Keratinocyte (primary cell): ENCODE results near the gene CMIP. TPM values are rescaled to one million over a fixed set of nuclear protein-coding genes. Genes with fewer than 3 reads are reported as not detected.

Experiments
- DNase-seq: peaks from one replicate; pipeline ENCODE4 v3.0.0-alpha.2; 2011; ENCODE audit warnings: low read depth, missing footprints, low spot score
- FAIRE-seq: peaks from 2 replicates; lab custom pipeline; 2011; peaks lifted over from hg19 to GRCh38; lab: Jason Lieb, UNC
- H2AFZ ChIP-seq: 2 replicates; pipeline ENCODE4 v1.6.0; 2012; ENCODE audit warnings: low read length, control low read depth, inconsistent platforms; ENCODE audit not compliant: control insufficient read depth
- H3K27ac ChIP-seq: 2 replicates; pipeline ENCODE4 v1.5.1; 2011; ENCODE audit warnings: low read length; ENCODE audit not compliant: control insufficient read depth, insufficient read depth
- H3K27me3 ChIP-seq: 3 replicates; pipeline ENCODE4 v1.6.0; 2011; ENCODE audit warnings: low read length; ENCODE audit not compliant: control insufficient read depth, insufficient read depth; ENCODE audit errors: extremely low read depth
- H3K36me3 ChIP-seq, 2 experiments: 2 replicates in 1 of 2; 3 replicates in 1 of 2; pipeline ENCODE4 v1.5.1; 2011; ENCODE audit warnings: low read length in 2 of 2, mild to moderate bottlenecking in 1 of 2; ENCODE audit not compliant: control insufficient read depth in 2 of 2, insufficient read depth in 2 of 2; ENCODE audit errors: extremely low read depth in 1 of 2
- H3K4me1 ChIP-seq: 3 replicates; pipeline ENCODE4 v1.5.1; 2011; ENCODE audit warnings: low read length; ENCODE audit not compliant: control insufficient read depth, insufficient read depth; ENCODE audit errors: extremely low read depth
- H3K4me2 ChIP-seq: 3 replicates; pipeline ENCODE4 v1.6.0; 2011; ENCODE audit warnings: low read depth, low read length; ENCODE audit not compliant: control insufficient read depth, insufficient read depth; ENCODE audit errors: extremely low read depth
- H3K4me3 ChIP-seq, 3 experiments: fragments of 200-600 bp in 1 of 3; sonication (generic) in 1 of 3; 2 replicates in 2 of 3; 3 replicates in 1 of 3; pipeline ENCODE4 v1.5.1; 2011 to 2016; ENCODE audit warnings: low read length in 3 of 3, mild to moderate bottlenecking in 3 of 3, control low read depth in 2 of 3, inconsistent platforms in 1 of 3, low read depth in 1 of 3, mixed read lengths in 1 of 3, mixed run types in 1 of 3, moderate library complexity in 1 of 3; ENCODE audit not compliant: control insufficient read depth in 2 of 3, insufficient read depth in 2 of 3; ENCODE audit errors: extremely low read depth in 1 of 3
- H3K79me2 ChIP-seq: 2 replicates; pipeline ENCODE4 v1.6.0; 2012; ENCODE audit warnings: low read length; ENCODE audit not compliant: control insufficient read depth, insufficient read depth
- H3K9ac ChIP-seq: 3 replicates; pipeline ENCODE4 v1.6.0; 2011; ENCODE audit warnings: low read length; ENCODE audit not compliant: control insufficient read depth, insufficient read depth; ENCODE audit errors: extremely low read depth
- H3K9me1 ChIP-seq: 3 replicates; pipeline ENCODE4 v1.6.0; 2011; ENCODE audit warnings: low read length; ENCODE audit not compliant: control insufficient read depth, insufficient read depth; ENCODE audit errors: extremely low read depth
- H3K9me3 ChIP-seq: 2 replicates; pipeline ENCODE4 v1.5.1; 2012; ENCODE audit warnings: low read depth, low read length; ENCODE audit not compliant: control insufficient read depth
- H4K20me1 ChIP-seq: 3 replicates; pipeline ENCODE4 v1.6.0; 2011; ENCODE audit warnings: low read length; ENCODE audit not compliant: control insufficient read depth, insufficient read depth; ENCODE audit errors: extremely low read depth
- EZH2 ChIP-seq: IDR thresholded peaks from one replicate; pipeline ENCODE4 v1.6.1; 2012; ENCODE audit warnings: inconsistent platforms, mild to moderate bottlenecking, low read length, moderate library complexity
- dilution Hi-C: fragments of 300-500 bp; cut with MboI; formaldehyde crosslinking; loops from one replicate; pipeline ENCODE4 v1.7.0; 2020; ENCODE audit warnings: low sequenced_read_pairs; ENCODE audit not compliant: extremely low pct_ligation_motif_present
- polyA plus RNA-seq, 5 experiments: library from polyadenylated mRNA; depleted of rRNA in 3 of 5; stranded (reverse) in 3 of 5; stranded (forward) in 1 of 5; unstranded in 1 of 5; fragments of >200 nt; gene quantifications; 1 replicate in 1 of 5; 2 replicates in 3 of 5; 3 replicates in 1 of 5; pipeline versions ENCODE4 v1.2.1 to v1.2.3, GENCODE V29; 2011 to 2012; ENCODE audit warnings: missing spikeins in 2 of 5, low read depth in 1 of 5, low replicate concordance in 1 of 5
- TF ChIP-seq, protein P1 (sequence below), 3 experiments: IDR thresholded peaks in 1 of 3; conservative IDR thresholded peaks in 1 of 3; optimal IDR thresholded peaks in 1 of 3; 2 replicates in 2 of 3; 3 replicates in 1 of 3; pipeline versions ENCODE3 to v1.5.1; 2011; ENCODE audit warnings: low read length in 3 of 3, mild to moderate bottlenecking in 3 of 3, moderate library complexity in 2 of 3, control low read depth in 1 of 3, inconsistent platforms in 1 of 3; ENCODE audit not compliant: insufficient read depth in 2 of 3; ENCODE audit errors: extremely low read depth in 1 of 3

CMIP gene
- polyA plus RNA-seq, 1 donor (not counting 4 experiments of a cell fraction or from before 2014, with no cell fraction given): 5.0 TPM

DNA sequence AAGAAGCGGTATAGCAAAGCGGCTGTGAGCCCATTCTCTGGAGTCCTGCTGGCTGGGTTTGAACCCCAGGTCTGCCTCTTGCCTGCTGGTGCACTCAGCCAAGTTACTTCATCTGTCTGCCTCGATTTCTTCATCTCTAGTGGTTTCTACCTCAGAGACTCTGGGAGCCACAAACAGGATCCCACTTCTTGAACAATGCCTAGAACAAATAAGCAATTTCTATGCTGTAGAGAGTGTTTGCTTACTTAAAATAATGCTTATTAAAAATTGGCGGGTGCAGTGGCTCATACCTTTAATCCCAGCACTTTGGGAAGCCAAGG lies 75.5 kb downstream of the CMIP start:
- peaks cover 8 to 22% of the 10 kb centered on the region in 2 experiments for H3K36me3 ChIP-seq
- dilution Hi-C loops: no loop called here
- H3K9me3 ChIP-seq: no peaks in the 10 kb centered on the region
- TF ChIP-seq, protein P1, sequence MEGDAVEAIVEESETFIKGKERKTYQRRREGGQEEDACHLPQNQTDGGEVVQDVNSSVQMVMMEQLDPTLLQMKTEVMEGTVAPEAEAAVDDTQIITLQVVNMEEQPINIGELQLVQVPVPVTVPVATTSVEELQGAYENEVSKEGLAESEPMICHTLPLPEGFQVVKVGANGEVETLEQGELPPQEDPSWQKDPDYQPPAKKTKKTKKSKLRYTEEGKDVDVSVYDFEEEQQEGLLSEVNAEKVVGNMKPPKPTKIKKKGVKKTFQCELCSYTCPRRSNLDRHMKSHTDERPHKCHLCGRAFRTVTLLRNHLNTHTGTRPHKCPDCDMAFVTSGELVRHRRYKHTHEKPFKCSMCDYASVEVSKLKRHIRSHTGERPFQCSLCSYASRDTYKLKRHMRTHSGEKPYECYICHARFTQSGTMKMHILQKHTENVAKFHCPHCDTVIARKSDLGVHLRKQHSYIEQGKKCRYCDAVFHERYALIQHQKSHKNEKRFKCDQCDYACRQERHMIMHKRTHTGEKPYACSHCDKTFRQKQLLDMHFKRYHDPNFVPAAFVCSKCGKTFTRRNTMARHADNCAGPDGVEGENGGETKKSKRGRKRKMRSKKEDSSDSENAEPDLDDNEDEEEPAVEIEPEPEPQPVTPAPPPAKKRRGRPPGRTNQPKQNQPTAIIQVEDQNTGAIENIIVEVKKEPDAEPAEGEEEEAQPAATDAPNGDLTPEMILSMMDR (optimal IDR thresholded peaks at IDR 0.05 in 1 of 3, IDR thresholded peaks at IDR 0.05 in 1 of 3, conservative IDR thresholded peaks at IDR 0.05 in 1 of 3; ENCODE audit: extremely low read depth in 1 of 3, insufficient read depth in 2 of 3, low read length in 3 of 3): no peak
- no peak for TF ChIP-seq EZH2
- no peak overlapping the region for H3K9ac ChIP-seq
- DNase-seq: no peak
- H3K4me3 ChIP-seq: no peak overlapping the region
- H3K4me2 ChIP-seq: no peak overlapping the region
- peaks cover 74% of the 10 kb centered on the region for H3K79me2 ChIP-seq
- H3K4me1 ChIP-seq: peaks cover 46% of the 10 kb centered on the region
- H4K20me1 ChIP-seq: no peaks in the 10 kb centered on the region
- no peak overlapping the region for H3K27ac ChIP-seq
- H3K27me3 ChIP-seq: no peaks in the 10 kb centered on the region
- no peak for FAIRE-seq
- H2AFZ ChIP-seq: no peak overlapping the region
- H3K9me1 ChIP-seq: peaks cover 4% of the 10 kb centered on the region

DNA sequence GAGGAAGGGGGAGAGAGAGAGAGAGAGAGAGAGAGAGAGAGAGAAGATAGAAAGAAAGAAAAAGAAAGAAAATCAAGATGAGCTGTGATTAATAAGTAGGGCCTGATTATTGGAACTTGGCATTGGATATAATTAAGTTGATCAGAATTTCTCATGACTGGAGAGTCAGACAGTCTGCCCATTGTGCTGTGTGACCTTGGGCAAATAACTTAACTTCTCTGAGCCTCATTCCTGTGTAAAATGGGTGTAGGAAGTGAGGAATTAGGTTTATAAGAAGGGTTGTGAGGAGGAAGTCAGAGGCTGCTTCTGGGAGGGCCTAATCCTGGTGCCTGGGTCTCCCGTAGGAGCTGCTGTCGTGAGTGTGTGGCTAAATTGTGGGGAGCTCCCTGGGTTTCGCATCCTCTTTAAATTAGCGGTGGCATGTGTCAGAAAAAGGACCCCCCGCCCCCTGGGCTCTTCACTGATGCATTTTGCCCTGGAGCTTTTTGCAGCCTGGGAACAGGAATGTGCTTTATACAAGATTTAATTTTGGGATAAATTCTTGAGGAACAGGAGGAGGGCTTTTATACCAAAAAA lies 76.0 kb downstream of the CMIP start:
- H2AFZ ChIP-seq: no peak overlapping the region
- TF ChIP-seq, protein P1 (optimal IDR thresholded peaks at IDR 0.05 in 1 of 3, IDR thresholded peaks at IDR 0.05 in 1 of 3, conservative IDR thresholded peaks at IDR 0.05 in 1 of 3; ENCODE audit: extremely low read depth in 1 of 3, insufficient read depth in 2 of 3, low read length in 3 of 3): no peak
- TF ChIP-seq EZH2: no peak
- H3K4me1 ChIP-seq: peaks cover 46% of the 10 kb centered on the region
- H3K4me3 ChIP-seq: no peak overlapping the region
- peaks cover 74% of the 10 kb centered on the region for H3K79me2 ChIP-seq
- H3K27ac ChIP-seq: no peak overlapping the region
- DNase-seq: no peak
- no peak overlapping the region for H3K4me2 ChIP-seq
- peaks cover 4% of the 10 kb centered on the region for H3K9me1 ChIP-seq
- no peaks in the 10 kb centered on the region for H3K9me3 ChIP-seq
- dilution Hi-C loops: no loop called here
- H3K36me3 ChIP-seq: peaks cover 8 to 22% of the 10 kb centered on the region in 2 experiments
- no peaks in the 10 kb centered on the region for H3K27me3 ChIP-seq
- H4K20me1 ChIP-seq: no peaks in the 10 kb centered on the region
- no peak overlapping the region for H3K9ac ChIP-seq
- no peak for FAIRE-seq
